PC-9 (cell line): ENCODE results near the gene SENP2. TPM values are rescaled to one million over a fixed set of nuclear protein-coding genes. Genes with fewer than 3 reads are reported as not detected.

ENCODE experiments used
- BruUV-seq: library from RNA; stranded (reverse); fragments of 400-500 nt; replicated peaks from 2 replicates; lab custom pipeline; 2021; lab: Mats Ljungman, UMichigan
- CTCF ChIA-PET: fragments of 300-600 bp; sonication (Branson Sonifier 250); formaldehyde crosslinking; loops from one replicate; lab custom pipeline; 2022; ENCODE audit warnings: antibody characterized with exemption; lab: Charles Lee
- POLR2A ChIA-PET: fragments of 300-600 bp; sonication (Branson Sonifier 250); formaldehyde crosslinking; loops from one replicate; lab custom pipeline; 2022; ENCODE audit warnings: antibody characterized with exemption; ENCODE audit not compliant: unreplicated experiment; lab: Charles Lee
- DNase-seq, 2 experiments: peaks; one replicate each; pipeline versions ENCODE4 v3.0.0 to v3.0.0-alpha.2; 2015 to 2022; ENCODE audit warnings: mixed read lengths in 1 of 2
- H2AFZ ChIP-seq: fragments of 200-600 bp; sonication (generic); 2 replicates; pipeline ENCODE4 v1.8.1; 2017; ENCODE audit warnings: antibody characterized with exemption
- H3F3A ChIP-seq: fragments of 200-600 bp; sonication (generic); 2 replicates; pipeline ENCODE4 v1.8.1; 2017; ENCODE audit warnings: antibody characterized with exemption, mild to moderate bottlenecking, low read depth; ENCODE audit not compliant: insufficient read depth
- H3K27ac ChIP-seq: fragments of 200-600 bp; sonication (generic); 2 replicates; pipeline ENCODE4 v1.6.1; 2016; ENCODE audit warnings: mixed run types
- H3K27me3 ChIP-seq: fragments of 200-600 bp; sonication (generic); 2 replicates; pipeline ENCODE4 v1.6.1; 2016; ENCODE audit warnings: low read depth, mixed run types; ENCODE audit not compliant: insufficient read depth
- H3K36me3 ChIP-seq: fragments of 200-600 bp; sonication (generic); 2 replicates; pipeline ENCODE4 v1.6.1; 2016; ENCODE audit warnings: low read depth, mixed run types
- H3K4me1 ChIP-seq: fragments of 200-600 bp; sonication (generic); replicated peaks from 2 replicates; pipeline ENCODE4 v1.6.1; 2016; ENCODE audit warnings: mixed run types; ENCODE audit not compliant: insufficient read depth
- H3K4me2 ChIP-seq: fragments of 200-600 bp; sonication (generic); 2 replicates; pipeline ENCODE4 v1.6.1; 2017; ENCODE audit warnings: mixed run types
- H3K4me3 ChIP-seq: fragments of 200-600 bp; sonication (generic); 2 replicates; pipeline ENCODE4 v1.6.1; 2016; ENCODE audit warnings: mixed run types
- H3K79me2 ChIP-seq: fragments of 200-600 bp; sonication (generic); 2 replicates; pipeline ENCODE4 v1.6.1; 2017; ENCODE audit warnings: low read depth, mixed run types
- H3K9me2 ChIP-seq: fragments of 200-600 bp; sonication (generic); 2 replicates; pipeline ENCODE4 v1.8.1; 2017; ENCODE audit warnings: mild to moderate bottlenecking; ENCODE audit not compliant: insufficient read depth
- H3K9me3 ChIP-seq: fragments of 200-600 bp; sonication (generic); 2 replicates; pipeline ENCODE4 v1.8.1; 2016; ENCODE audit warnings: low read depth; ENCODE audit not compliant: insufficient read depth
- H4K20me1 ChIP-seq: fragments of 200-600 bp; sonication (generic); 2 replicates; pipeline ENCODE4 v1.8.1; 2017; ENCODE audit not compliant: insufficient read depth
- CTCF ChIP-seq: fragments of 200-600 bp; sonication (generic); conservative IDR thresholded peaks from 2 replicates; pipeline ENCODE4 v1.6.1; 2017; ENCODE audit warnings: mixed run types, antibody characterized with exemption, mild to moderate bottlenecking, moderate library complexity
- EZH2 ChIP-seq: fragments of 200-600 bp; sonication (generic); IDR thresholded peaks from 2 replicates; pipeline ENCODE4 v1.8.0; 2017; ENCODE audit warnings: antibody characterized with exemption, low read depth
- intact Hi-C: fragments of 100-400 bp; cut with micrococcal nuclease; formaldehyde crosslinking; loops from one replicate; pipeline ENCODE4 v1.10.0; 2022; ENCODE audit not compliant: unreplicated experiment
- total RNA-seq: library from RNA; stranded (reverse); gene quantifications from 2 replicates; pipeline ENCODE4 v1.2.3, GENCODE V29; 2021

The SENP2 gene
- total RNA-seq, 1 experiment from 2014 or later = 89.5 TPM

- no peak overlapping the region for H2AFZ ChIP-seq
- no TSS peak for BruUV-seq
- intact Hi-C loops = no loop called here
Observed at GRCh38 chr3:185647134-185647879, 61.2 kb downstream of the SENP2 start.

GRCh38 chr3:185647880-185648210, 61.8 kb downstream of the SENP2 start:
- H4K20me1 ChIP-seq = no peaks in the 10 kb centered on the region; the same call in 1 of the 2 replicates
- no peak overlapping the region for H3K4me2 ChIP-seq
- DNase-seq = no peak
- TF ChIP-seq CTCF (no peak), EZH2 (no peak)
- H3K27me3 ChIP-seq = no peaks in the 10 kb centered on the region
- ChIA-PET POLR2A (no interaction called here), CTCF (no interaction called here)
- no peaks in the 10 kb centered on the region for H3K9me2 ChIP-seq
- no peak overlapping the region for H2AFZ ChIP-seq
- no peak overlapping the region for H3K27ac ChIP-seq
- H3F3A ChIP-seq = peaks cover 16% of the 10 kb centered on the region
- no peaks in the 10 kb centered on the region for H3K9me3 ChIP-seq
- H3K4me1 ChIP-seq = no peaks in the 10 kb centered on the region
- H3K36me3 ChIP-seq = peaks cover 46% of the 10 kb centered on the region
- H3K4me3 ChIP-seq = no peak overlapping the region
- intact Hi-C loops = no loop called here
- BruUV-seq = no TSS peak
- H3K79me2 ChIP-seq = no peaks in the 10 kb centered on the region

More at GRCh38 chr3:185647134-185647879, 61.2 kb downstream of the SENP2 start:
- Histone ChIP-seq H3K4me3 (no peak overlapping the region), H3K36me3 (peaks cover 45% of the 10 kb centered on the region), H3K27ac (no peak overlapping the region), H3K9me2 (no peaks in the 10 kb centered on the region), H3K9me3 (no peaks in the 10 kb centered on the region), H3K27me3 (no peaks in the 10 kb centered on the region), H4K20me1 (no peaks in the 10 kb centered on the region; the same call in 1 of the 2 replicates), H3K4me1 (no peaks in the 10 kb centered on the region), H3F3A (peaks cover 17% of the 10 kb centered on the region), H3K79me2 (no peaks in the 10 kb centered on the region), H3K4me2 (no peak overlapping the region)
- POLR2A ChIA-PET = no interaction called here
- DNase-seq = no peak
- CTCF ChIA-PET = no interaction called here
- no peak for TF ChIP-seq CTCF
- TF ChIP-seq EZH2 = no peak

- Histone ChIP-seq H3K4me2 (no peak overlapping the region), H3K79me2 (no peaks in the 10 kb centered on the region), H3K36me3 (peaks cover 52% of the 10 kb centered on the region), H4K20me1 (no peaks in the 10 kb centered on the region; the same call in 1 of the 2 replicates), H3K9me2 (no peaks in the 10 kb centered on the region), H3K27me3 (no peaks in the 10 kb centered on the region), H3K9me3 (no peaks in the 10 kb centered on the region), H3K4me1 (no peaks in the 10 kb centered on the region), H2AFZ (no peak overlapping the region), H3K4me3 (no peak overlapping the region), H3F3A (peaks cover 11% of the 10 kb centered on the region; the same call in 1 of the 2 replicates), H3K27ac (no peak overlapping the region)
- no peak for DNase-seq
- no peak for TF ChIP-seq EZH2
- TF ChIP-seq CTCF = no peak
- no TSS peak for BruUV-seq
- intact Hi-C loops = no loop called here
- CTCF ChIA-PET = no interaction called here
- POLR2A ChIA-PET = no interaction called here
Observed at GRCh38 chr3:185648396-185648795, 62.3 kb downstream of the SENP2 start.
